ENCODE measurements around the gene AHRR. TPM values are rescaled to one million over a fixed set of nuclear protein-coding genes. Genes with fewer than 3 reads are reported as not detected.

AHRR gene
- total RNA-seq, 1 donor from 2014 or later, result 5.1 TPM

GRCh38 chr5:370959-371810 is 49.7 kb downstream of the AHRR start:
- ATAC-seq, result no peak
- intact Hi-C loops (cut with DNase I), result no loop called here
- DNase-seq (ENCODE audit: low spot score), result peak; percentile 48

- ATAC-seq (no peak), DNase-seq (ENCODE audit: low spot score) (peak; percentile 36)
- intact Hi-C loops (cut with DNase I), result no loop called here
Measured at GRCh38 chr5:371811-372555, 50.5 kb downstream of the AHRR start.

GRCh38 chr5:372556-372995 is 51.1 kb downstream of the AHRR start:
- intact Hi-C loops (cut with DNase I), result no loop called here
- ATAC-seq, result no peak
- DNase-seq (ENCODE audit: low spot score), result no peak

DNA sequence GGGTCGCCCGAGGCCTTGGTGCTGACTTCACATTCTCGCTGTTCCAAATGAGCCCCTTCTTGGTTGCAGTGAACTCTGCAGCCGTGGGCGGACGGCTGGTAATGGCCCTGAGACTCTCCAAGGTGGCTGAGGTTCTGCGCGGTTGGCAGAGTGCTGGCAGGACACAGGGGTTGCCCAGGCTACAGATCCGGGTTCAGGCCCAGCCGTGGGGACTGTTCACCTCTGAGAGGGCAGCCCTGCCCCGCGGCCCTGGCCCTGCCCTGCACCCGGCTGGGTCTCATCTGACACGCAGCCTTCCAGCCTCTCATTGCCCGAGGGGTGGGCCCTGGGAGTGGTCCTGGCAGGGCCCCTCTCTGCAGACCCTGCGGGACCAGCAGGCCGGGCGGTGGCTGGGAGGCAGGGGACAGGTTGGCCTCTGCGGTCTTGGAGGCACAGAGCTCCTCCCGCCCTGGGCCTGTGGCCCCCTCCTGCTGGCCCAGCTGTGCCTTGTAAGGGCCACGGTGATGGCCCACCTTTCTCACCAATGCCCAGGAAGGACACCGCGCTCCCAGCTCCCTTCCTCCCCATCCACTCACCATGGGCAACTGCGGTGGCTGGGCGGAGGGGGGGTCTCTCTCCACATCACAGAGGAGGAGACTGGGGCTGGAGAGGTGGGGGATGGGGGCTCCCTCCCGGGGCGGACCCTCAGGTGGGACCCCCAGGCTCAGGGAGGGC is 51.6 kb downstream of the AHRR start:
- intact Hi-C loops (cut with DNase I), result no loop called here
- ATAC-seq (no peak), DNase-seq (ENCODE audit: low spot score) (peak; percentile 56)

DNA sequence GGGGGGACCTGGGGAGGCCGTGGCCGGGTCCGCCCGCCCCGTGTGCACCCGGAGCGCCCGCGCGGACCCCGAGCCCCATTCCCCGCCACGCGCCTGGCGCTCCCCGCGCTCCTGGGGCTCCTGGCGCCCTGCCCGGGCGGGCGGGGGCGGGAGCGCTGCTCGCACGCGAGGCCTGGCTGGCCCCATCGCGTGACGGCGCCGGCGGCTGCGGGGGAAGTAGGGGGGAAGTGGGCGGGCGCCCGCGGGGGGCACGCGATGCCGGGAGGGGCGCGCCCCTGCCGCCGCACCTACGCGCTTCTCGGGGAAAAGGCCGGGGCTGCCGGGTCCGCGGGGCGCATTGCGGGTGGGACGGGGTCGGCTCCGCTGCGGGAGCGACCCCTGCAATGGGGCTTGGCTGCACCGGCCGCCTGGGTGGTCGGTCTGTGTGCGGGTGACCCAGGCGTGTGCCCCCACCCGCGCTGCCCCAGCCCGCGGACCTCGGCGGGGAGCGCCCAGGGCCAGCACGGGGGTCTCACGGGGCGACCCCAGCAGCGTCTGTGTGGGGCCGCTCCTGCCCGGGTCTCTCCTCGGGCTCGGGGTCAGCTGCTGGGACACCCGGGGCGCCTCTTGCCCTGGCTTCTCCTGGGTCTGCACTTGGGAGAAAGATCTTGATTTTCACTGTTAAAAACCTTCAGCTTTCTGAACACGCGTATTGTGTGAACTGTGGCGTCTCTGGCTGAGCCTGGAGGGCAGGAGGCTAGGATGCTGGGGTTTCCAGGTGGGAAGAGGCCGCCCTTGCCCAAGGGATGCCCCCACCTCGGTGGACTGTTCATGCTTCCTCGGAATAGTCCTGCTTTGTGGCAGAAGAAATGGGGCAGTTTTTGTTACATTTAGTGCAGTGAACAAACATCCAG is 52.4 kb downstream of the AHRR start:
- intact Hi-C loops (cut with DNase I), result no loop called here
- ATAC-seq, result no peak
- DNase-seq (ENCODE audit: low spot score), result peak; percentile 66

DNA sequence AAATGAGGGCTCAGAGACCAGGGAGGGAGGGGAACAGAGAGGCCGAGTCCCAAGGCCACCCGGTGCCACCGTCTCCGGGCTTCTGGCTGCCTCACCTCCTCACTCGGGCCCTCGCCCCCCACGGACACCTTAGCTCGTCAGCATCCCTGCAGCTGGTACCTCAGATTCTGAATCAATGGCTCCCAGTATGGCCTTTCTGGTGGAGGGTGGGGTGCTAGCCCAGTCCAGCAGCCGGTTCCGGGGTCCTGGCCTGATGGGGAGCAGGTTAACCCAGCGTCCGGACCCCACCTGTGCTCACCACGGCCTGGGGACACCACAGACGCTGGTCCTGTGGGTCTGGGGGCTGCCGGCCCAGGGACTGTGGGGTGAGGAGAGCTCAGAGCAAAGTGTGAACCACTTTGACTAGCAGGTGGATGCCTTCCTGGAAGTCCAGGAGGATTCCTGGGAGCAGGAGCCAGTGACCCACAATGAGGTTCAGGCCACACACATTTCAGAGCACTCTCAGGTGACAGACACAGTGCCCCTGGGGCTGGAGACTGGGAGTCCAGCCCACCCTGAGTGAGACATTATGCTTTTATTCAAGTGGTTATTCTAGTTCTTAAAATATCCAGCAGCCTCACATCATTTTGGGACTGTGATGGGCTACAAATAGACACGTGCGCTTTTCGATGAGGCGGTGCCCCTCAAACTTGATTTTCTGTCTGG is 53.3 kb downstream of the AHRR start:
- intact Hi-C loops (cut with DNase I), result no loop called here
- DNase-seq (ENCODE audit: low spot score), result peak; percentile 49
- no peak for ATAC-seq

DNA sequence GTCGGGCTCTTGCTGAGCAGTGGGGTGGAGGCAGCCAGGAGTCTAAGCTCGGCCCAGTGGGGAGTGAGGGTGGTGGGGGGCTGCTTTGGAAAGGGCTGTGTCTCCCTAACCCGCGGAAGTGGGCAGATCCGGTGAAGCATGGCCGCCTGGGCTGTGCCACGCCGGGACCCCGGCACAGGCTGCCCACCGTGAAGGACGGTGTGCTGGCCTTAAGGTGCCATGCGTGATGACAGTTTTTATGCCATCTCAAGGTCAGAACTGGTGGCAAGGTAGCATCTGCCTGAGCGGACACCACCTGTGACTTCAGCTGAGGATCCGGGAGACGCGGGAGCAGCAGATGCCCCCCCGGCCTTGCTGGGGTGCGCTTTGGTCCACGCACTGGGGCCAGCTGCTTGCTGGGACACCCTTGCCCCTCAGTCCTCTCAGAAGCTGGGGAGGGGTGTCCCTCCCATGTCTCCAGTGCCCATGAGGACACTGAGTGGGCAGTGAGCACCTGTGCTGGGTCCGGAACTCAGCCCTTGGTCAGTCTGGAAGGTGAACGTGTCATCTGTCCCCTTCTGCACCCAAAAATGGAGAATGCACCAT is 53.9 kb downstream of the AHRR start:
- ATAC-seq (no peak), DNase-seq (ENCODE audit: low spot score) (peak; percentile 49)
- intact Hi-C loops (cut with DNase I), result no loop called here

GRCh38 chr5:375921-376798 is 54.6 kb downstream of the AHRR start:
- DNase-seq (ENCODE audit: low spot score) (peak; percentile 53), ATAC-seq (no peak)
- intact Hi-C loops (cut with DNase I), result no loop called here

- peak; percentile 44 for DNase-seq (ENCODE audit: low spot score)
- no peak for ATAC-seq
- intact Hi-C loops (cut with DNase I), result no loop called here
Measured at GRCh38 chr5:376799-377325, 55.3 kb downstream of the AHRR start.

GRCh38 chr5:377326-377981 is 55.9 kb downstream of the AHRR start:
- no peak for ATAC-seq
- intact Hi-C loops (cut with DNase I), result no loop called here
- peak; percentile 22 for DNase-seq (ENCODE audit: low spot score)

- intact Hi-C loops (cut with DNase I), result no loop called here
- no peak for DNase-seq (ENCODE audit: low spot score)
Measured at GRCh38 chr5:378301-378891, 56.9 kb downstream of the AHRR start.

DNA sequence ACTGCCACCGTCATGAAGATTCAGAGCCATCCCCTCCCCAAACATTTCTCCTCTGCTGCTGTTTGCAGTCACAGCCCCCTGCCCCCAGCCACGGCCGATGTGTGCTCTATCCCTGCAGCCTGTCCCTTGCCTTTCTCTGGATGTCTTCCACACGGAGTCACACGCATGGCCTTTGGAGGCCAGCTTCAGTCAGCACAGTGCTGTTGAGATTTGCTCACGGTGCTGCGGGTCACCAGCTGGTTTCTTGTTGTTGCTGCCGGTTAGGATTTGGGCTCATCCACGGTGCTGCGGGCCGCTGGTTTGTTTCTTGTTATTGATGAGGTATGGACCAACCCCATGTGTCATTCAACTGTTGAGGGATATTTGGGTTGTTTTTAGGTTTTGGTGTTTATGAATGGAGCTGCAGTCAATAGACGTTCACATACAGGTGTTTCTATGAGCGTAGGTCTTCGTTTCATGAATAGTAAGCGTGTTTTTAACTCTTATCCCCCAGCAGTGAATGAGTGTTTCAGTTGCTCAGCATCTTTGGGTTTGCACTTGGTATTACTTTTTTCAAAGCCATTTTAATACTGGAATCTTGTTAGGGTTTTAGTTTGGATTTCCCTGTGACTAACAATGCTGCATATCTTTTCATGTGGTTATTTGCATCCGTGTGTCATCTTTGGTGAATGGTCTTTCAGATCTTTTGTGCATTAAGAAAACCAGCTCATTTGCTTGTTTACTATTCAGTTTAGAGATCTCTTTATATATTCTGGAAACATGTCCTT is 57.6 kb downstream of the AHRR start:
- DNase-seq (ENCODE audit: low spot score) (peak; percentile 14), ATAC-seq (no peak)
- intact Hi-C loops (cut with DNase I), result no loop called here

More at GRCh38 chr5:378301-378891, 56.9 kb downstream of the AHRR start:
- no peak for ATAC-seq

DNA sequence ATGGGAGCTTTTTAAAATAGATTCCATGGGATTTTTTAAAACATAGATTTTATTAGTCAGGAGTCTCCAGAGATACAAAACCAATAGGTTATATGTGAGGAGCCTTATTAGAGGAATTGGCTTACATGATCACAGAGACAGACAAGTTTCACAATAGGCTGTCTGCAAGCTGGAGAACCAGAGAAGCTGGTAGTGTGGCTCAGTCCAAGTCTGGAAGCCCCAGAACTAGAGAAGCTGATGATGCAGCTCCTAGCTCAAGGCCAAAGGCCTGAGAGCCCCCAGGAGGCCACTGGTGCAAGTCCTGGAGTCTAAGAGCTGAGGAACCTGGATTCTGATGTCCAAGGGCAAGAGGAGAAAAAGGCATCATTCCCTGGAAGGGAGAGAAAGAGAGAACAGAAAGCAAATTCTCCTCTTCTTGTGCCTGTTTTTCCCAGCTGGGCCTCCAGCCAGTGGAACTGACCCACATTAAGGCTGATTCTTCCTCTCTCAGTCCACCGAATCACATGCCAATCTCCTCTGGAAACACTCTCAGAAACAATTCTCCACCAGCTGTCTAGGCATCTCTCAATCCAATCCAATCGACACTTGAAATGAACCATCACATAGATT is 59.3 kb downstream of the AHRR start:
- ATAC-seq (no peak), DNase-seq (ENCODE audit: low spot score) (no peak)
- intact Hi-C loops (cut with DNase I), result no loop called here

DNA sequence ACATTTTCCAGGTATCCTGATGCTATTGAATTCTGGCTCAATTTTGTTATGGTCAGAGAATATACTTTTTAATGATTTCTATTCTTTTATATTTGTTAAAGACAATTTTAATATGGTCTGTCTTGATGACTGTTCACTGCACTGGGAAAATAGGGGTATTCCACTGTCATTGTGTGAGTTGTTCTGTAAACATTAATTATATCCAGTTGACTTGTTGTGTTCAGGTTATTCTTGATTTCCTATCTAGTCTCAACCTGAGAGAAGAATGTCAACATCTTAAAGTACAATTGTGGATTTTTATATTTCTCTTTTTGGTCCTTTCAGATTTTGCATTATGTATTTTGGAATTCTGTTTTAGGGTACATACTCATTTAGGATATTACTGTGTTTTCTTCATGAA is 61.6 kb downstream of the AHRR start:
- DNase-seq (ENCODE audit: low spot score) (no peak), ATAC-seq (no peak)
- intact Hi-C loops (cut with DNase I), result no loop called here

DNA sequence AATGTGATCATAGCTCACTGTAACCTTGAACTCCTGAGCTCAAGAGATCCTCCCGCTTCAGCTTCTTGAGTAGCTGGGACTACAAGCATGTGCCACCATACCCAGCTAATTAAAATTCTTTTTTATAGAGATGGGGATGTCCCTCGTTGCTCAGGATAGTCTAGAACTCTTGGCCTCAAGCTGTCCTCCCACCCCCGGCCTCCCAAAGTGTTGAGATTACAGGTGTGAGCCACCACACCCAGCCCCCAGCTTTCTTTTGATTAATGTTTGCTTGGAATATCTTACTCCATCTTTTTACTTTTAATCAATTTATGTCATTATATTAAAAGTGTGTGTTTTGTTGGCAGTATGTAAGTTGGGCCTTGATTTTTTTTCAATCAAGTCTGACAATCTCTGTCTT is 62.1 kb downstream of the AHRR start:
- intact Hi-C loops (cut with DNase I), result no loop called here
- ATAC-seq (no peak), DNase-seq (ENCODE audit: low spot score) (no peak)

Data from sciatic nerve (tissue), 2 donors.